Measurements from ENCODE around the gene CYP27A1.

DNA sequence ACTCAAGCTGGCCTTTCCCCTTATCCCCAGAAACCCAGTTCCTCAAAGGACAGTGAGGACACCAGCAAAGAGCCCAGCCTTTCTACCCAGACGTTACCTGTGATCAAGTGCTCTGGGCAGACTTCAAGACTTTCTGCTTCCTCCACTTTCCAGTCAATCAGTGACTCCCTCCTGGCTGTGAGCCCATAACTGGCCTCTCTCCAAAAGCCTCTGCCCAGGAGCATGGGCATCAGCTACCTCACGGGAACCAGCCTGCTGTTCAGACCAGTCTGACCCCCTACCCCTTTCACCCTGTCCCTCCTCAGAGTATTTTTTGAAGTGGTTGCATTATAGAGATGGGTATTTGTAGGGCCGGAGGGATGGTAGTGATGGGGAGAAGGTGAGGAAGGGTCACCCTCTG, 27.7 kb upstream of the CYP27A1 start:
- TF ChIP-seq, protein P1, sequence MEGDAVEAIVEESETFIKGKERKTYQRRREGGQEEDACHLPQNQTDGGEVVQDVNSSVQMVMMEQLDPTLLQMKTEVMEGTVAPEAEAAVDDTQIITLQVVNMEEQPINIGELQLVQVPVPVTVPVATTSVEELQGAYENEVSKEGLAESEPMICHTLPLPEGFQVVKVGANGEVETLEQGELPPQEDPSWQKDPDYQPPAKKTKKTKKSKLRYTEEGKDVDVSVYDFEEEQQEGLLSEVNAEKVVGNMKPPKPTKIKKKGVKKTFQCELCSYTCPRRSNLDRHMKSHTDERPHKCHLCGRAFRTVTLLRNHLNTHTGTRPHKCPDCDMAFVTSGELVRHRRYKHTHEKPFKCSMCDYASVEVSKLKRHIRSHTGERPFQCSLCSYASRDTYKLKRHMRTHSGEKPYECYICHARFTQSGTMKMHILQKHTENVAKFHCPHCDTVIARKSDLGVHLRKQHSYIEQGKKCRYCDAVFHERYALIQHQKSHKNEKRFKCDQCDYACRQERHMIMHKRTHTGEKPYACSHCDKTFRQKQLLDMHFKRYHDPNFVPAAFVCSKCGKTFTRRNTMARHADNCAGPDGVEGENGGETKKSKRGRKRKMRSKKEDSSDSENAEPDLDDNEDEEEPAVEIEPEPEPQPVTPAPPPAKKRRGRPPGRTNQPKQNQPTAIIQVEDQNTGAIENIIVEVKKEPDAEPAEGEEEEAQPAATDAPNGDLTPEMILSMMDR (conservative IDR thresholded peaks at IDR 0.05) = no peak
- TF ChIP-seq EZH2 (IDR thresholded peaks at IDR 0.05; ENCODE audit: low read depth) = no peak

All from PC-9 (cell line).